IPS-18c (cell line): ENCODE results near the gene RGS12.

Experiments used
- H3K4me3 ChIP-seq: 2 replicates; pipeline ENCODE4 v1.7.0; 2013; ENCODE audit warnings: low read depth, mild to moderate bottlenecking, low read length, moderate library complexity; ENCODE audit not compliant: insufficient read depth
- H3K9me3 ChIP-seq: one replicate; pipeline ENCODE4 v1.6.1; 2013; ENCODE audit warnings: mild to moderate bottlenecking, low read length, moderate library complexity; ENCODE audit not compliant: control insufficient read depth, insufficient read depth

RGS12 gene

GRCh38 chr4:3292571-3293400 lies at the start of gene RGS12:
RGS12 (plus strand) TSS chr4:3293021; CDS start chr4:3316171, 23,150 bp downstream.
- Histone ChIP-seq H3K4me3 (peak within 1 kb of the TSS; percentile 65), H3K9me3 (no peaks in the 10 kb centered on the region)

DNA sequence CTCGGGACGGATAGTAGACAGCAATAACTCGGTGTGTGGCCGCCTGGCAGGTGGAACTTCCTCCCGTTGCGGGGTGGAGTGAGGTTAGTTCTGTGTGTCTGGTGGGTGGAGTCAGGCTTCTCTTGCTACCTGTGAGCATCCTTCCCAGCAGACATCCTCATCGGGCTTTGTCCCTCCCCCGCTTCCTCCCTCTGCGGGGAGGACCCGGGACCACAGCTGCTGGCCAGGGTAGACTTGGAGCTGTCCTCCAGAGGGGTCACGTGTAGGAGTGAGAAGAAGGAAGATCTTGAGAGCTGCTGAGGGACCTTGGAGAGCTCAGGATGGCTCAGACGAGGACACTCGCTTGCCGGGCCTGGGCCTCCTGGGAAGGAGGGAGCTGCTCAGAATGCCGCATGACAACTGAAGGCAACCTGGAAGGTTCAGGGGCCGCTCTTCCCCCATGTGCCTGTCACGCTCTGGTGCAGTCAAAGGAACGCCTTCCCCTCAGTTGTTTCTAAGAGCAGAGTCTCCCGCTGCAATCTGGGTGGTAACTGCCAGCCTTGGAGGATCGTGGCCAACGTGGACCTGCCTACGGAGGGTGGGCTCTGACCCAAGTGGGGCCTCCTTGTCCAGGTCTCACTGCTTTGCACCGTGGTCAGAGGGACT lies 49.6 kb upstream of the RGS12 start:
- Histone ChIP-seq H3K4me3 (no peak overlapping the region), H3K9me3 (no peaks in the 10 kb centered on the region)

- H3K4me3 ChIP-seq, result no peak overlapping the region
These were observed 48.8 kb upstream of the RGS12 start for GRCh38 chr4:3244002-3244401.

DNA sequence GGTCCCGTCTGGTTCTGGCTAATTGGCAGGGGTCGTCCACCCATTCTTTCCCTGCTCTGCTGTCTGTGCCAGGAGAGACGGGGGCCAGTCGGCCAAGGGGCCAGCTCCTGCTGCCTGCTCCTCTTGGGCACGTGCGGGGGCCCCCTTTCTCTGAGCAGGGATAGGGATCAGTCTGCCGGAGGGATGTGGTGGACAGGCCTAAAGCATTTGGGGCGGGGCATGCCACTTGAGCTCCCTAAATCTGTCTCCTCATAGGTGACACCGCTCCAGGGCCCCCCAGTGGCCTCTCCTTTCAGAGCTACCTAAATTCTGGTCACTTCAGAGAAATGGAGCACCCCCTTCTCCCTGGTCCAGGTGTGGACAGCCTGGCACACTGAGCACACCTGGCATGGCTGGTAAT lies 48.1 kb upstream of the RGS12 start:
- Histone ChIP-seq H3K4me3 (no peak overlapping the region), H3K9me3 (no peaks in the 10 kb centered on the region)

More at GRCh38 chr4:3244002-3244401, 48.8 kb upstream of the RGS12 start:
- no peaks in the 10 kb centered on the region for H3K9me3 ChIP-seq

DNA sequence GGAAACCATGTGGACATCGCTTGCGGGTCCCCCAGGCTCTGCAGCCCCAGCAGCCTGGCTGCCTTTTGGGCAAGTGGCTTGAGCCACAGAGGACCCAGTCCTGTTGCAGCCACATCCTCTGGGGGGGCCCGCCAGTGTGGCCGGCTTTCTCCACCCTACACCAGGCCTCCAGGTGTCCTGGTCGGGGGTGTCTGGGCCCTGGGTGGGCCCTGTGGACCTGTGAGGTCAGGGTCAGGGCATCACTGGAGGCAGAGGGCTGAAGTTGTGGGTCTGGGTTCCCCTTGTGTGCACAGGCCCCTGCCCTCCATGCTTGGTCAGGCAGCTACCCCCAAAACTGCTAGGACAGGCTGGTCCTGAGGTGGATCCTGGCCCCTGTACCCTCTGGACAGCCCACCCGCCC lies 47.1 kb upstream of the RGS12 start:
- no peak overlapping the region for H3K4me3 ChIP-seq
- no peaks in the 10 kb centered on the region for H3K9me3 ChIP-seq

DNA sequence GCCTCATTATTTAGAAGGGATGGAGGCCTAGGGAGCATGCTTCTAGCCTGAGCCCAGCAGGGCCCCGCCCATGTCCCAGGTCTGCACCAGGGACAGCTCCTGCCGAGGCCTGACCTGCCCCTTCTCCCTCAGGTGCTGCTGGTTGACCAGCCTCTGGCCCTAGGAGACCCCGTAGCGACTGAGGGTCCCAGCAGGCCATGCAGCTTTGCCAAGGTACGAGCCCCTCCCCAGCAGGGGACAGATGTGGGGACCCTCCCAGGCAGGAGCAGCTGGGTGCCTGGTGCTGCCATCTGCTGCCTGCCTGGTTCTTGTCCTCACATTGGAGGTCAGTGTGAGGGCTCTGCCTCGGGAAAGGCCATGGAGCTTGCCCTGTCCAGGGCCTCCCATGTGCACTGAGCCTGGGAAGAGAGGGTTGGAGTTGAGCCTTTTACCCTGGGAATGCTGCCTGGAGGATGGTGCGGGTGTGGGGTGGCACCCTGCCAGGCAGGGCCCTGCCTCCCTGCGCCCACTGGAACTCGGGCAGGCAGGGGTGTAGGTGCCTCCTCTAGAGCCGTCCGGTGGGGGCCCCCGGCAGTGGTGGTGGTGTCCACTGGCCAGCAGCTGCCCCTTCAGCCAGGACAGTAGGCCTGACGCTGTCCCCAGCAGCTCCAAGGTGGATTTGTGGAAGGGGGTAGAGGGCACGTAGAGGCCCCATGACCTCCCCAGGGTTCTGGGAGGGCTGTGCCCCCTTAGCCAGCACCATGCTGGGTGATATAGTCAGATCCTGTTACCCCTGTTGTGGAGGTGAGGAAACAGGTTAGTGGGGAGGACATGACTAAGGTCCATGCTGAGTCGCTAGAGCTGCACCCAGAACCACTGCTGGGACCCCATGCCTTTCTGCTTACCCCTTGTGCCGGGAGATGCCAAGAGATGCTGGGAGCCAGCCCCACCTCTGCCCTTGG lies 46.1 kb upstream of the RGS12 start:
- no peaks in the 10 kb centered on the region for H3K9me3 ChIP-seq

DNA sequence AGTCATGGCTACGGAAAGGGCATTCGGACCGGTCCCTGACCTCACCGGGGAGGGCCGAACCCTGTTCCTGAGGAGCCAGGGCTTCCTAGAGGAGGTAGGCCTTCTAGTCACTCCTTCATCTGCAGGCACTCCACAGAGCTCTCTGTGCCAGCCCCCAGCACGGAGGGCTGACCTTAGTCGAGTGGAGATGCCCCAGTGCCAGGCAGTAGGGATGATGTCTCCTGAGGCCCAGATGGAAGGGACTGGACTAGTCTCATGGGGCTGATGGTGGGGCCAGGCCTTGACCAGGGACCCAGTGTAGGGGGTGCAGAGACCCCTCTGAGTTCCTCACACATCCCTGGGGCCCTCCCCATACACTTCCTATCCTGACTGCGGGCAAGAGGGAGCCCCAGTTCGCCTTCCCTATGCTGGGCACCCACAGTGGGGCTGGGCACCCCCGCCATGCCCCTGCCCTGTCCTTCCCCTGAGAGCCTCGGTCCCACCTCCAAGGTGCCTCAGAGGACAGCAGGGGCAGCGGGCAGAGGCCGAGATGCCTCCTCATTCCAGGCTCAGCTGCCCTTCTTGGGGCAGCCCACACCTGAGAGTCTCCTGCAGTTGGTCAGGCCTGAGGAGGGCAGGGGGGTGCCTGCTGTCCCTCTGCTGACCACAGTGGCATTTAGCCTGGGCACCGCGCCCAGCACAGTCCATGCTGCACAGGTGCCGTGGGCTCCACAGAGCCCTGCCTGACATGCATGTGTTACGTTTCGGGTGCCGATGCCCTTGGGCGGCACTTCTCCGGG lies 45.2 kb upstream of the RGS12 start:
- H3K4me3 ChIP-seq, result no peak overlapping the region
- no peaks in the 10 kb centered on the region for H3K9me3 ChIP-seq

More for the DNA sequence above, 46.1 kb upstream of the RGS12 start:
- H3K4me3 ChIP-seq, result no peak overlapping the region

- H3K4me3 ChIP-seq, result no peak overlapping the region
- no peaks in the 10 kb centered on the region for H3K9me3 ChIP-seq
These were observed 44.7 kb upstream of the RGS12 start for GRCh38 chr4:3248178-3248480.

DNA sequence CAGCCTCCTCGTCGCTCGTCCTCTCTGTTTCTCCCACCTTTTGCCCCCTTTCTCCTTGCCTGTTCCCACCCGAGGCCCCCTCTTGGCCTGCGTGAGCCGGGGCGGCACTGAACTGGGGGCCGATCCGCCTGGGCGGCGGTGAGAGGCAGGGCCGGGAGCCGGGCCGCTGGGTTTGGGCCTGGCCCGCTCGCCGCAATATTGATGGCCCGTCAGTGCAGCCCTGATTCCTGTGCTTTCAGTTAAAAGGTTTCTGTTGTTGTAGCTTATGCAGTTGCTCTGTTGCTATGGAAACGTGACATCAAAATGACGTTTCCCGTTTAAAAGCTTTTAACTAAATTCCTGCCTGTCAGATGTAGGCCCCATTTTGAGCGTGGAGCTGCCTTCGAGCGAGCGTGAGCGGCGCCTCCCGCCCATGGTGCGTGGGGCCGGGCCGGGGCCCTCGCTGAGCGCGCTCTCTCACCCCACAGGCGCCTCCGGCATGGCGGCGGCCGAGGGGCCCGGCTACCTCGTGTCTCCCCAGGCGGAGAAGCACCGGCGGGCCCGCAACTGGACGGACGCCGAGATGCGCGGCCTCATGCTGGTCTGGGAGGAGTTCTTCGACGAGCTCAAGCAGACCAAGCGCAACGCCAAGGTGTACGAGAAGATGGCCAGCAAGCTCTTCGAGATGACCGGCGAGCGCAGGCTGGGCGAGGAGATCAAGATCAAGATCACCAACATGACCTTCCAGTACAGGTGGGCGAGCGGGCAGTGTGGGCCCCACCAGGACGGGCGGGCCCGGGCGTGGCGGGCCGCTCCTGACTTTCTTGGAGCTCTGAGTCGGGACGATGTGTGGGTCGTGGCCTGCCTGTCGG lies 43.8 kb upstream of the RGS12 start, which contains the start of gene MSANTD1:
MSANTD1 (plus strand) TSS at position 349 of the 851 bp plus-strand sequence; CDS start at position 413, 64 bp downstream.
- no peaks in the 10 kb centered on the region for H3K9me3 ChIP-seq
- no peak within 1 kb of the TSS for H3K4me3 ChIP-seq

GRCh38 chr4:3249711-3250437 lies 42.9 kb upstream of the RGS12 start:
- Histone ChIP-seq H3K9me3 (no peaks in the 10 kb centered on the region), H3K4me3 (no peak overlapping the region)

DNA sequence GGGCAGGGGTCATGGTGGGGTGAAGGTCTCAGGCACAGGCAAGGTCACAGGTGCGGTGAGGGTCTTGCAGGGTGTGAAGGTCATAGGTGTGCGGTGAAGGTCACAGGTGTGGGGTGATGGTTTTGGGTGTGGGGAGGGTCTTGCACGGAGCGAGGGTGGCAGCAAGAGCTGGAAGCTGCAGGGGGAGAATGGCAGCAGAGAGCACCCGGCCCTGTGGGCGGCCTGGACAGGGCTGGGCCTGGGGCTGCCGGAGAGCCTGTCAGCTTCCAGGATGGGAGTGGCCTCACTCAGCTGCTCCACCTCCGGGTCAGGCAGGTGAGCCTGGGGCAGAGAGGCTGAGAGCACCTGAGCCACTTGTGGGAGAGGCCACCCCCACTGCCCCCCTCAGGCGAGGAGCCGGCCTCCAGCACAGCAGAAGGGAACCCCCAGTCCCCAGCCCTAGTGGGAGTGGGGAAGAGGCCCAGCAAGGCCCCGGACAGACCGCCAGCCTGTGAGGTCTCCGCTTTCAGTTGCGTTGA lies 42.3 kb upstream of the RGS12 start:
- no peaks in the 10 kb centered on the region for H3K9me3 ChIP-seq
- H3K4me3 ChIP-seq, result no peak overlapping the region

DNA sequence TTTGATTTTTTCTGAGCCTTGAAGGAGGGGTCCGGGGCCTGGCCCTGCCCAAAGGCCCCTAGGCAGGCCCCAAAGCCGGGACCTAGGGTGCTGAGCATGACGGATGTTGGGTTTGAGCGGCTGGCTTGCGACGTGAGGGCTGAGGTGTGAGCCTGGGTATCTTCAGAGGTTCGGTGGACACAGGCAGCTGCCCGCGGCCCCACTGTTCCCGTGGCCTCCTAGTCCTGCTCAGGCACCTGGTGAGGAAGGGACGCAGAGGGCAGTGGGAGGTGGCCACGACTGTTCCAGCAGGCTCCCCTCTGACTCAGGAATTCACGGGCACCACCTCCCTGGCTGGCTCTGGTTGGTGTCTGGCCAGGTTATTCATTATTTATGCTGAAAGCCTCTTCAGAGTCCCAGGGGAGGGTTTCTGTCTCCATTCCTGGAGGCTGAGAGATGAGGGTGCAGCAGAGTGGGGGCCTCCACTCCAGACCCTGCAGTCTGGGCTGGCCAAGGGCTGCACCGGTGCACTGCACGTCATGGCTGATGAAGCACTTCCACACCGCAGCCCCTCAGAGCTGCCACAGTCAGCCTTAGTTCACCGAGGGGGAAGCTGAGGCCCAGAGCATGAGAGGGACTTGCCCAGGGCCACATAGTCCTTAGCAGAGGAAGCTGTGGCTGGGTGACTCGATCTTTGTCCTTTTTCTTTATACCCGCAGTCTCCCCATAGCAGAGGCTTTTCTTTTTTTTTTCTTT lies 41.7 kb upstream of the RGS12 start:
- H3K9me3 ChIP-seq, result no peaks in the 10 kb centered on the region
- no peak overlapping the region for H3K4me3 ChIP-seq

DNA sequence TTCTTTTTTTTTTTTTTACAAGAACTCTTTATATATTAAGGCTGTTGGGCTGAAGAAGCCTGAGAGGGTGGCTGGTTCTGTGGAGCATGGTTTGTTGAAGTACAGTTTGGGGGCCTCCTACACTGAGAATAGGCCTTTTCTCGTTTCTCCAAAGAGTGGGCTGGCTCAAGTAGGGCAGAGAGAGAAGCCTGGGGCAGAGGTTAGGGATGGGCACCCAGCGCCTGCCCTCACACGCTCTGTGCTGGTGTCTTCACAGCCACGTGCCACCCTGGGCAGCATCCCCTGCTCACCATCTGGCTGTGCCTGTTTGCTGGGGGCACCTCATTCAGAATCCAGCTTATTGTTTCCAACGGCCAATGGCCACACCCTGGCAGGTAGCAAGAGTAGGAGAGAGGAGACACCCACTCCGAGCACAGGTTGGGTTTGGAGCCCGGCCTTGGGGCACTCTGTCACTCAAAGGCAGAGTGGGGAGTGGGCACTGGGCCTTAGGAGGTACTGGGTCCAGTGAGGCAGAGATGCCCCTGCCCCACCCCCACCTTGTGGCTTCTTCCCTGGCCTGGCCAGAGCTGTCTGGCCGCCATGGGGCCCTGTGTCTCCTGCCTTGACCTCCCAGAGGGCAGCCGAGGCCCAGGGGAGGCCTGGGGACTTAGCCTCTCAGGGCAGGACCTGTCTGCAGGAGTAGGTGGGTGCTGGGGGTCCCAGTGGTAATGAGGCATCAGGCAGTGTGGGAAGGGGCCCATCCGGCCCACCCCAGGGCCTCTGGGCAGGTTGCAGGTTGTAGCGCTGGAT lies 40.9 kb upstream of the RGS12 start:
- Histone ChIP-seq H3K4me3 (no peak overlapping the region), H3K9me3 (no peaks in the 10 kb centered on the region)

DNA sequence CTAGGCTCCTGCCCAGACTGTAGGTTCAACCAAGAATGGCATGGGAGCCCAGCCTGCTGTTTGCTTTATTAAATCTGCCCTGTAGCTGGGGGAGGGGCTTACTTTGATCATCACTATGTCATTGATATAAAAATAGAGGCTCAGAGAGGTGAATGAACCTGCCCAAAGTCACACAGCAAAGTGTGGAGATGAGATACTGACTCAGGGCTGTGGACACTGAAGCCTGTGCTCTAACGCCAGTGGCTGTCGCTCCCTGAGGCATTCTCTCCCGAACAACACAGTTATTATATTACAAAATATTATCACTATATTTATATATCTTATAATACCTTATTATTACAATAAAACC lies 40.4 kb upstream of the RGS12 start:
- Histone ChIP-seq H3K9me3 (no peaks in the 10 kb centered on the region), H3K4me3 (no peak overlapping the region)
